Loucy (cell line): ENCODE data around the gene SLC29A3.

ENCODE experiments used
- H2AFZ ChIP-seq: fragments of 200-600 bp; sonication (generic); 2 replicates; pipeline ENCODE4 v1.6.0; 2016; ENCODE audit warnings: antibody characterized with exemption, mild to moderate bottlenecking, low read length, moderate library complexity
- H3F3A ChIP-seq: fragments of 200-600 bp; 2 replicates; pipeline ENCODE4 v1.6.0; 2016; ENCODE audit warnings: antibody characterized with exemption, low read depth, mild to moderate bottlenecking
- H3K27me3 ChIP-seq: fragments of 200-600 bp; sonication (generic); 2 replicates; pipeline ENCODE4 v1.6.1; 2014; ENCODE audit warnings: low read length, mild to moderate bottlenecking; ENCODE audit not compliant: insufficient read depth, poor library complexity, severe bottlenecking
- H3K36me3 ChIP-seq: fragments of 200-600 bp; sonication (generic); 2 replicates; pipeline ENCODE4 v1.6.1; 2016; ENCODE audit warnings: low read length; ENCODE audit not compliant: insufficient read depth
- H3K4me1 ChIP-seq: fragments of 200-600 bp; sonication (generic); 2 replicates; pipeline ENCODE4 v1.5.1; 2014; ENCODE audit warnings: low read length, mild to moderate bottlenecking; ENCODE audit not compliant: insufficient read depth, poor library complexity, severe bottlenecking
- H3K4me2 ChIP-seq: fragments of 200-600 bp; sonication (generic); 2 replicates; pipeline ENCODE4 v1.6.0; 2014; ENCODE audit warnings: antibody characterized with exemption, low read length, low read depth, mild to moderate bottlenecking; ENCODE audit not compliant: poor library complexity, severe bottlenecking
- H3K4me3 ChIP-seq: fragments of 200-600 bp; sonication (generic); 2 replicates; pipeline ENCODE4 v1.5.1; 2014; ENCODE audit warnings: low read length, mild to moderate bottlenecking, mixed read lengths; ENCODE audit not compliant: poor library complexity, severe bottlenecking
- H3K79me2 ChIP-seq: fragments of 200-600 bp; sonication (generic); 2 replicates; pipeline ENCODE4 v1.6.1; 2014; ENCODE audit warnings: low read length; ENCODE audit not compliant: insufficient read depth
- H3K9ac ChIP-seq: fragments of 200-600 bp; sonication (generic); 2 replicates; pipeline ENCODE4 v1.6.0; 2014; ENCODE audit warnings: mild to moderate bottlenecking, low read depth, low read length, moderate library complexity; ENCODE audit not compliant: poor library complexity, severe bottlenecking
- H3K9me2 ChIP-seq: fragments of 200-600 bp; sonication (generic); replicated peaks from 2 replicates; pipeline ENCODE4 v1.6.1; 2016; ENCODE audit warnings: low read depth, low read length, mixed read lengths
- H3K9me3 ChIP-seq: fragments of 200-600 bp; sonication (generic); 2 replicates; pipeline ENCODE4 v1.6.1; 2014; ENCODE audit warnings: mild to moderate bottlenecking, antibody characterized with exemption, low read length, low read depth; ENCODE audit not compliant: insufficient read depth
- H4K20me1 ChIP-seq: fragments of 200-600 bp; sonication (generic); 2 replicates; pipeline ENCODE4 v1.6.0; 2014; ENCODE audit warnings: antibody characterized with exemption, low read length, mild to moderate bottlenecking; ENCODE audit not compliant: insufficient read depth, poor library complexity, severe bottlenecking
- EZH2phosphoT487 ChIP-seq: fragments of 200-600 bp; IDR thresholded peaks from 2 replicates; pipeline ENCODE4 v1.6.1; 2018; ENCODE audit warnings: antibody characterized with exemption, mild to moderate bottlenecking, moderate library complexity, borderline replicate concordance
- TF ChIP-seq, protein P1 (sequence below): fragments of 200-600 bp; sonication (generic); conservative IDR thresholded peaks from 2 replicates; pipeline ENCODE4 v1.5.1; 2014; ENCODE audit warnings: mild to moderate bottlenecking, antibody characterized with exemption, low read length

Gene SLC29A3

DNA sequence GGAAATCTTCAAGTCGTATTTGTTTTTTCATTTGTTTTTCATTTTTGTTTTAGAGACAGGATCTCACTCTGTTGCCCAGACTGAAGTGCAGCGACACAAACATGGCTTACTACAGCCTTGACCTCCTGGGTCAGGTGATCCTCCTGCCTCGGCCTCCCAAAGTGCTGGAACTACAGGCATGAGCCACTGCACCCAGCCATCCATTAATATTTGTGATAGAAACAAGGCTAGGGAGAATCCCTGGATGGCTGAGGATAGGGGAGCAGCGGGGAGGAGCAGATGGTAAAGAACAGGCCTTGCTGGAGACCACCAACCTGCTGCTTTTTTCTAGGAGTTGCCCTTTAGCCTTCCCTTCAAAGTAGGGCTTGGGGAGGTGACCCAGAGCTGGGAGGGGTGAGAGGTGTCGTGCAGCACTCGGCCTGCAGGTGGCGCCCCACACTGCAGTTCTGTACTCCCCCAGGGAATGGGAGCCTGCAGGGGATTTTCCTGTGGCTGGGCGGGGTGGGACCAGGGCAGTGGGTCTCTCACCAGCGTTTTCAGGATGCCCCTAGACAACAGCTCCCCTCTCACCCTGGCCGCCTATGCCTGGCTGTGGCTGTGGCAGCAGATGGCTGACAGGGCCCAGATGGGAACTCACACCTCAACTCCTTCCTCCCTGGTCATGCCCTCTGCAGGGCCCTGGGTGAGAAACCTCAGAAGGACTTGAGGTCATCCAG, 65.1 kb downstream of the SLC29A3 start:
- no peaks in the 10 kb centered on the region for H3K27me3 ChIP-seq
- H3K9me3 ChIP-seq = no peaks in the 10 kb centered on the region
- no peak overlapping the region for H2AFZ ChIP-seq
- H3K4me1 ChIP-seq = no peaks in the 10 kb centered on the region
- H3K79me2 ChIP-seq = no peaks in the 10 kb centered on the region
- no peaks in the 10 kb centered on the region for H3K36me3 ChIP-seq
- no peaks in the 10 kb centered on the region for H3F3A ChIP-seq
- no peak overlapping the region for H3K9ac ChIP-seq
- no peak for TF ChIP-seq EZH2phosphoT487
- TF ChIP-seq, protein P1, sequence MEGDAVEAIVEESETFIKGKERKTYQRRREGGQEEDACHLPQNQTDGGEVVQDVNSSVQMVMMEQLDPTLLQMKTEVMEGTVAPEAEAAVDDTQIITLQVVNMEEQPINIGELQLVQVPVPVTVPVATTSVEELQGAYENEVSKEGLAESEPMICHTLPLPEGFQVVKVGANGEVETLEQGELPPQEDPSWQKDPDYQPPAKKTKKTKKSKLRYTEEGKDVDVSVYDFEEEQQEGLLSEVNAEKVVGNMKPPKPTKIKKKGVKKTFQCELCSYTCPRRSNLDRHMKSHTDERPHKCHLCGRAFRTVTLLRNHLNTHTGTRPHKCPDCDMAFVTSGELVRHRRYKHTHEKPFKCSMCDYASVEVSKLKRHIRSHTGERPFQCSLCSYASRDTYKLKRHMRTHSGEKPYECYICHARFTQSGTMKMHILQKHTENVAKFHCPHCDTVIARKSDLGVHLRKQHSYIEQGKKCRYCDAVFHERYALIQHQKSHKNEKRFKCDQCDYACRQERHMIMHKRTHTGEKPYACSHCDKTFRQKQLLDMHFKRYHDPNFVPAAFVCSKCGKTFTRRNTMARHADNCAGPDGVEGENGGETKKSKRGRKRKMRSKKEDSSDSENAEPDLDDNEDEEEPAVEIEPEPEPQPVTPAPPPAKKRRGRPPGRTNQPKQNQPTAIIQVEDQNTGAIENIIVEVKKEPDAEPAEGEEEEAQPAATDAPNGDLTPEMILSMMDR = peak; percentile 96
- no peak overlapping the region for H3K4me3 ChIP-seq
- H4K20me1 ChIP-seq = no peaks in the 10 kb centered on the region
- no peaks in the 10 kb centered on the region for H3K9me2 ChIP-seq
- H3K4me2 ChIP-seq = no peak overlapping the region

DNA sequence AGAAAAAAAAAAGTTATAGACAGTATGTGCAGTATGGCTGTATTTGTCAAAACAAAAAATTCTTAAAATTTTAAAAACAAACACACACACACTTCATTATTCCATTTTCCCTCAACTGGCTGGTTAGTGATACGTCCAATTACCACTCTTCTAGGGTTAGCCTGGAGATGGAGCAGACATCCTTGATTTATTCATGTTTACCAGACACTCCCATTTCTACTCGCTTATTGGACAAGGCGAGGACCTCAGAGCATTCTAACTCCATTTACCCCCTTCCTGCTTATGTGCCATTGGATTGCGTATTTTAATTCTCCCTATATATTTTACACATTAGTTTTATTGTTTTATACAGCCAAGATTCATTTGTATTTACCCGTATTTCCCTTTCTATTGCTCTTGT, 69.1 kb downstream of the SLC29A3 start:
- TF ChIP-seq EZH2phosphoT487 = no peak
- TF ChIP-seq, protein P1 = no peak
- no peak overlapping the region for H2AFZ ChIP-seq
- H3K36me3 ChIP-seq = no peaks in the 10 kb centered on the region
- no peaks in the 10 kb centered on the region for H3K9me2 ChIP-seq
- H4K20me1 ChIP-seq = no peaks in the 10 kb centered on the region
- H3F3A ChIP-seq = no peaks in the 10 kb centered on the region
- no peak overlapping the region for H3K9ac ChIP-seq
- no peaks in the 10 kb centered on the region for H3K9me3 ChIP-seq
- H3K4me1 ChIP-seq = no peaks in the 10 kb centered on the region
- H3K4me3 ChIP-seq = no peak overlapping the region
- no peaks in the 10 kb centered on the region for H3K79me2 ChIP-seq
- H3K27me3 ChIP-seq = no peaks in the 10 kb centered on the region
- no peak overlapping the region for H3K4me2 ChIP-seq

DNA sequence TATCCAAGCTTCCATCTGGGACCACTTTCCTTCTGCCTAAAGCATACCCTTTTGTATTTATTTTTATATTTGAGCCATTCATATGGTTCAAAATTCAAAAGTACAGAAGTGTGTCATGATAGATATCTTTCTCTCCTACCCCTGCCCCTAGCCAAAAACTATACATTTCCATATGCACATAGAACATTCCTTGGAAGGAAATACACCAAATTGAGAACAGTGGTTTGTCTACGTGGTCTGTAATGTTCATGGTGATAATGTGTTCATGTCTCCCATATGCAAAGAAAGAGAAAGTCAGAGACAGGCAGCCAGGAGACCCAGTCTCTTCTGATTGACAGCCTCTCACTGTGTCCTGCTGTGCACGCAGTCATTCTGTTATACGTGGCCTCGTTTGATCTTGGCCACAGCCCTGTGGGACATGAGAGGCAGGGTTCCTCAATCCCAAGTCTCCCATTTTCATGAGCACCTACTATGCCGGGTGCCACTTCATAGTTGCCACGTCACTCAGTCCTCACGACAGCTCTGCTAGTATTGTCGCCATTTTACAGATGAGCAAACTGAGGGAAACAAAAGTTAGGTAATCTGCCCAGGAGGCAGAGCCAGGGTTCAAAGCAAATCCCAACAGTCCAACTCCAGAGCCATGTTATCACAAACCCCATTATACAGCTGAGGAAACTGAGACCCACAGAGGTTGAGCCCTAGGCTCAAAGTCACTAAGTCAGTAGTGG, 69.7 kb downstream of the SLC29A3 start:
- H3K27me3 ChIP-seq = no peaks in the 10 kb centered on the region
- no peaks in the 10 kb centered on the region for H3F3A ChIP-seq
- no peak overlapping the region for H3K4me2 ChIP-seq
- H2AFZ ChIP-seq = no peak overlapping the region
- H3K36me3 ChIP-seq = no peaks in the 10 kb centered on the region
- H3K4me1 ChIP-seq = no peaks in the 10 kb centered on the region
- H3K9me3 ChIP-seq = no peaks in the 10 kb centered on the region
- no peaks in the 10 kb centered on the region for H3K79me2 ChIP-seq
- H3K9me2 ChIP-seq = no peaks in the 10 kb centered on the region
- H3K9ac ChIP-seq = no peak overlapping the region
- no peak for TF ChIP-seq EZH2phosphoT487
- TF ChIP-seq, protein P1 = no peak
- H4K20me1 ChIP-seq = no peaks in the 10 kb centered on the region
- no peak overlapping the region for H3K4me3 ChIP-seq
